Neural crest cell (in vitro differentiated cells): Measurements from ENCODE around the gene SOD3. TPM values are rescaled to one million over a fixed set of nuclear protein-coding genes. Genes with fewer than 3 reads are reported as not detected.

Source experiments
- DNase-seq: peaks from one replicate; pipeline ENCODE4 v3.0.0; 2021; ENCODE audit warnings: low read depth, mixed read lengths, low spot score
- H3K27ac Mint-ChIP-seq: one replicate; pipeline ENCODE4 v1.8.0; 2021; ENCODE audit warnings: mild to moderate bottlenecking, mixed read lengths; ENCODE audit not compliant: unreplicated experiment
- H3K27me3 Mint-ChIP-seq: 2 replicates; pipeline ENCODE4 v1.8.0; 2021; ENCODE audit warnings: low read depth, mild to moderate bottlenecking, mixed read lengths
- H3K36me3 Mint-ChIP-seq: 2 replicates; pipeline ENCODE4 v1.8.0; 2021; ENCODE audit warnings: low read depth, mild to moderate bottlenecking, mixed read lengths
- H3K4me1 Mint-ChIP-seq: 2 replicates; pipeline ENCODE4 v1.8.0; 2021; ENCODE audit warnings: mixed read lengths
- H3K4me3 Mint-ChIP-seq: one replicate; pipeline ENCODE4 v1.8.0; 2021; ENCODE audit warnings: mild to moderate bottlenecking, mixed read lengths
- H3K9me3 Mint-ChIP-seq: 2 replicates; pipeline ENCODE4 v1.8.0; 2021; ENCODE audit warnings: mixed read lengths
- total RNA-seq: library from RNA; stranded (reverse); gene quantifications from 2 replicates; pipeline ENCODE4 v1.2.1, GENCODE V29; 2021
- TF ChIP-seq, protein P1 (sequence below): fragments of 200-600 bp; sonication (generic); conservative IDR thresholded peaks from 2 replicates; pipeline ENCODE4 v1.5.0; 2021; ENCODE audit warnings: antibody characterized with exemption, mild to moderate bottlenecking

SOD3 gene
- total RNA-seq, 1 donor from 2014 or later, result 0.16 TPM

DNA sequence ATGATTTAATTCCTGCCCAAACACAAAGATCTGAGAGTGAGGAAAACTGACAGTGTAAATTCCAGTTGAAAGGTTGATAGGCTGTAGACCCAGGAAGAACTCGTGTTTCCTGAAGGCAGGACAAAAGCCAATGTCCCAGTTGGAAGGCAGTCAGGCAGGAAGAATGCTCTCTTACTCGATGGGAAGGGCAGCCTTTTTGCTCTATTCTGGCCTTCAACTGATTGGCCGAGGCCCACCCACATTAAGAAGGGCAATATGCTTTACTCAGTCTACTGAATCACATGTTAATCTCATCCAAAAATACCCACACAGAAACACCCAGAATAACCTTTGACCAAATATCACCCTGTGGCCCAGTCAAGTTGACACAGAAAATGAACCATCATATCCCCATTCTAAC is 45.3 kb upstream of the SOD3 start:
- no peaks in the 10 kb centered on the region for H3K4me1 Mint-ChIP-seq
- no peak overlapping the region for H3K4me3 Mint-ChIP-seq
- TF ChIP-seq, protein P1, sequence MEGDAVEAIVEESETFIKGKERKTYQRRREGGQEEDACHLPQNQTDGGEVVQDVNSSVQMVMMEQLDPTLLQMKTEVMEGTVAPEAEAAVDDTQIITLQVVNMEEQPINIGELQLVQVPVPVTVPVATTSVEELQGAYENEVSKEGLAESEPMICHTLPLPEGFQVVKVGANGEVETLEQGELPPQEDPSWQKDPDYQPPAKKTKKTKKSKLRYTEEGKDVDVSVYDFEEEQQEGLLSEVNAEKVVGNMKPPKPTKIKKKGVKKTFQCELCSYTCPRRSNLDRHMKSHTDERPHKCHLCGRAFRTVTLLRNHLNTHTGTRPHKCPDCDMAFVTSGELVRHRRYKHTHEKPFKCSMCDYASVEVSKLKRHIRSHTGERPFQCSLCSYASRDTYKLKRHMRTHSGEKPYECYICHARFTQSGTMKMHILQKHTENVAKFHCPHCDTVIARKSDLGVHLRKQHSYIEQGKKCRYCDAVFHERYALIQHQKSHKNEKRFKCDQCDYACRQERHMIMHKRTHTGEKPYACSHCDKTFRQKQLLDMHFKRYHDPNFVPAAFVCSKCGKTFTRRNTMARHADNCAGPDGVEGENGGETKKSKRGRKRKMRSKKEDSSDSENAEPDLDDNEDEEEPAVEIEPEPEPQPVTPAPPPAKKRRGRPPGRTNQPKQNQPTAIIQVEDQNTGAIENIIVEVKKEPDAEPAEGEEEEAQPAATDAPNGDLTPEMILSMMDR, result no peak
- H3K9me3 Mint-ChIP-seq, result peaks cover 10% of the 10 kb centered on the region
- DNase-seq, result no peak
- no peaks in the 10 kb centered on the region for H3K27me3 Mint-ChIP-seq
- no peak overlapping the region for H3K27ac Mint-ChIP-seq
- H3K36me3 Mint-ChIP-seq, result no peaks in the 10 kb centered on the region

GRCh38 chr4:24751926-24752539 is 43.3 kb upstream of the SOD3 start:
- DNase-seq, result no peak
- TF ChIP-seq, protein P1, result no peak
- Mint-ChIP-seq H3K9me3 (peaks cover 23% of the 10 kb centered on the region), H3K4me1 (no peaks in the 10 kb centered on the region), H3K27me3 (no peaks in the 10 kb centered on the region), H3K27ac (no peak overlapping the region), H3K4me3 (no peak overlapping the region), H3K36me3 (peaks cover 6% of the 10 kb centered on the region)

DNA sequence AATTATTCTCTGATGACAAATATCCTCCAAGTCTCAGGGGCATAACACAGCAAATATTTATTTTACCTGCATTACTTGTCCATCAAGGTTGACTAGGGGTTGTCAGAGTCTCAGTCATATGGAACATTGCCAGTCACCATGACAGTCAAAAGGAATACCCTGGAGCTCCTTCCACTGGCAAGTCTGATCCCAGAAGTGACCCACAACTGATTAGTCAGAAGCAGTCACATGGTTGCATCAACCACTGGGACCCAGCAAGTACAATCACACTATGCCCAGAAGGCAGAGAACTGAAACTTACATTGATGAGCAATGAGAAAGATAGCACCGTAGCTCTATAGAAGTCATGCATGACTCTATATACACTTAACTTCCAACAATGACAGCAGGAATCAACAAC is 41.9 kb upstream of the SOD3 start:
- no peak for DNase-seq
- Mint-ChIP-seq H3K4me3 (no peak overlapping the region), H3K27ac (no peak overlapping the region), H3K9me3 (peaks cover 28% of the 10 kb centered on the region), H3K4me1 (no peaks in the 10 kb centered on the region), H3K36me3 (peaks cover 10% of the 10 kb centered on the region), H3K27me3 (no peaks in the 10 kb centered on the region)
- TF ChIP-seq, protein P1, result no peak

DNA sequence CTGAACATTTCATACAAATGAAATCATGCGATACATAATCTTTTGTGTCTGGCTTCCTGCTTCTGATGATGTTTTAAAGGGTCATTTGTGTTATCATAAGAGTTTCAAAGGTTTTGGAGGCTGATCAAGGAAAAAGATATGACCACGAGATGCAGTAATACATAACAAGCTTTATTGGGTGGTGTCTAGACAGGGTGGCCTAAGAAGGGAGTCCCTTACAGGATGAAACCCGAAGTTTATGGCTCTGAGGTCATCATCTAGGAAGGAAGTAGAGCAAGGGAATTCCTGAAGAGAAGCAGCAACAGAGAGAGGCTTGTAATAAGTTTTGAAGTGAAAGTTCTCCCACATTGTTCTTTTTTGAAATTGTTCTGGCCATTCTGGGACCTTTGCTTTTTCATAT is 40.8 kb upstream of the SOD3 start:
- Mint-ChIP-seq H3K36me3 (peaks cover 11% of the 10 kb centered on the region), H3K4me1 (no peaks in the 10 kb centered on the region), H3K27ac (no peak overlapping the region), H3K27me3 (no peaks in the 10 kb centered on the region), H3K4me3 (no peak overlapping the region), H3K9me3 (peaks cover 28% of the 10 kb centered on the region)
- TF ChIP-seq, protein P1, result no peak
- DNase-seq, result no peak

DNA sequence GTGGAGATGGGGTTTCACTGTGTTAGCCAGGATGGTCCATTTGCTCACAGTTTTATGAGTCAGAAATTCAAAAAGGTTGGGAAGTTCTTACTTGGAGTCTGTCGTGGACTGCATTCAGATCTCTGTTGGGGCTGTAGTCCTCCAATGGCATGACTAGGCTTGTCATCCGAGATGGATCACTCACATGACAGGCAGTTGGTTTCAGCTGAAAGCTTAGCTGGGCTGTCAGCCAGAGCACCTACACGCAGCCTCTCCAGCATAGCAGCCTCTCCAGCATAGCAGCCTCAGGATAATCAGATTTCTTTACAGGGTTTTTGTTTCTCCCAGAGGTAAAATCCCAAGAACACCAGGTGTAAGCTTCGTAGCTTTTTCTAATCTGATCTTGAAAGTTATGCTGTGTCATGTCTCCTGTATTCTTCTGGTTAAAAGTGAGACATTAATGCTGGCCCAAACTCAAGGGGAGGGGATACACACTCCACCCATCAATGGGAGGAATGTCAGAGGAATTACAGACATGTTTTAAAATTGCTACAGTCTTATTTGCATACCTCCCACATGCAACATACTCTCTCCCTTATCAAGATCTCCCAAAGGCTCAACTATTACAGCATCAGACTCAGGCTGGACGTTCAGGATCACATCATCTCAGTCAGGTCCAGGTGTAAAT is 31.6 kb upstream of the SOD3 start:
- no peak overlapping the region for H3K27ac Mint-ChIP-seq
- no peak for DNase-seq
- no peaks in the 10 kb centered on the region for H3K36me3 Mint-ChIP-seq
- H3K4me3 Mint-ChIP-seq, result no peak overlapping the region
- no peaks in the 10 kb centered on the region for H3K27me3 Mint-ChIP-seq
- peaks cover 4% of the 10 kb centered on the region for H3K9me3 Mint-ChIP-seq
- H3K4me1 Mint-ChIP-seq, result no peaks in the 10 kb centered on the region
- TF ChIP-seq, protein P1, result no peak
